GM23338 (cell line): Measurements from ENCODE around the gene TNS3.

ENCODE experiments used
- CREB1 ChIP-seq: fragments of 250-450 bp; sonication (Bioruptor Pico); IDR thresholded peaks from 2 replicates; pipeline ENCODE4 v1.5.0; 2020; ENCODE audit warnings: low read depth, mild to moderate bottlenecking, moderate library complexity
- EZH2 ChIP-seq: fragments of 200-600 bp; sonication (generic); IDR thresholded peaks from one replicate; pipeline ENCODE4 v1.8.0; 2017; ENCODE audit warnings: antibody characterized with exemption, mild to moderate bottlenecking, low read depth; ENCODE audit not compliant: unreplicated experiment
- EZH2phosphoT487 ChIP-seq: fragments of 200-600 bp; sonication (generic); IDR thresholded peaks from one replicate; pipeline ENCODE4 v1.8.1; 2018; ENCODE audit warnings: antibody characterized with exemption; ENCODE audit not compliant: unreplicated experiment
- NANOG ChIP-seq: IDR thresholded peaks from 2 replicates; pipeline ENCODE4 v1.6.1; 2016; ENCODE audit warnings: antibody characterized with exemption, borderline replicate concordance
- POLR2AphosphoS5 ChIP-seq: IDR thresholded peaks from 2 replicates; pipeline ENCODE4 v1.6.1; 2016; ENCODE audit warnings: antibody characterized with exemption, low read depth
- TF ChIP-seq, protein P1 (sequence below), 2 experiments: fragments of 200-600 bp in 1 of 2; sonication (generic) in 1 of 2; conservative IDR thresholded peaks; 2 replicates each; pipeline versions ENCODE4 v1.5.1 to v1.6.1; 2016 to 2017; ENCODE audit warnings: antibody characterized with exemption in 2 of 2, low read depth in 2 of 2, mild to moderate bottlenecking in 2 of 2, moderate library complexity in 1 of 2
- TF ChIP-seq, protein P2 (sequence below): fragments of 250-450 bp; sonication (Bioruptor Pico); IDR thresholded peaks from 2 replicates; pipeline ENCODE4 v1.5.0; 2020; ENCODE audit warnings: mild to moderate bottlenecking, moderate library complexity

DNA sequence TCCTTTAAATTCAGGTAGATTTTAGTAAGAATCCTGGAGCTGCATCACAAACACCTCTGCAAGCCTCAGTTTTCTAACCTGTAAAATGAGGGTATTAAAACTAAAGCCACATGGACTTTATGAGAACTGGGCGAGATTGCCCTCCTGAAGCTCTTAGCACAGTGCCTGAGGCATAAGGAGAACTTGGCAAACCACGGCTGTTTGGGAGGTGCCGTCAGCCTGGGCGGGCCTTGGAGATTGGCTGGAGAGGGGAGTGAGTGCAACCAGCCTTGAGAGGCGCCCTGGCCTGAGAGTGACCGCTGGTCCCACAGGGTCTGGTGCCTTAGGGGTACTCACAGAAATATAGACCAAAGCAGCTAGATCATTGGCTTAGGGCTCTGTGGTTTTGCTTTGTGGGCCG lies 5.4 kb upstream of the TNS3 start:
- TF ChIP-seq EZH2phosphoT487: no peak
- TF ChIP-seq, protein P1, sequence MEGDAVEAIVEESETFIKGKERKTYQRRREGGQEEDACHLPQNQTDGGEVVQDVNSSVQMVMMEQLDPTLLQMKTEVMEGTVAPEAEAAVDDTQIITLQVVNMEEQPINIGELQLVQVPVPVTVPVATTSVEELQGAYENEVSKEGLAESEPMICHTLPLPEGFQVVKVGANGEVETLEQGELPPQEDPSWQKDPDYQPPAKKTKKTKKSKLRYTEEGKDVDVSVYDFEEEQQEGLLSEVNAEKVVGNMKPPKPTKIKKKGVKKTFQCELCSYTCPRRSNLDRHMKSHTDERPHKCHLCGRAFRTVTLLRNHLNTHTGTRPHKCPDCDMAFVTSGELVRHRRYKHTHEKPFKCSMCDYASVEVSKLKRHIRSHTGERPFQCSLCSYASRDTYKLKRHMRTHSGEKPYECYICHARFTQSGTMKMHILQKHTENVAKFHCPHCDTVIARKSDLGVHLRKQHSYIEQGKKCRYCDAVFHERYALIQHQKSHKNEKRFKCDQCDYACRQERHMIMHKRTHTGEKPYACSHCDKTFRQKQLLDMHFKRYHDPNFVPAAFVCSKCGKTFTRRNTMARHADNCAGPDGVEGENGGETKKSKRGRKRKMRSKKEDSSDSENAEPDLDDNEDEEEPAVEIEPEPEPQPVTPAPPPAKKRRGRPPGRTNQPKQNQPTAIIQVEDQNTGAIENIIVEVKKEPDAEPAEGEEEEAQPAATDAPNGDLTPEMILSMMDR (conservative IDR thresholded peaks at IDR 0.05; ENCODE audit: low read depth in 2 of 2): no peak
- TF ChIP-seq POLR2AphosphoS5: no peak
- no peak for TF ChIP-seq EZH2
- TF ChIP-seq NANOG: no peak
- TF ChIP-seq, protein P2, sequence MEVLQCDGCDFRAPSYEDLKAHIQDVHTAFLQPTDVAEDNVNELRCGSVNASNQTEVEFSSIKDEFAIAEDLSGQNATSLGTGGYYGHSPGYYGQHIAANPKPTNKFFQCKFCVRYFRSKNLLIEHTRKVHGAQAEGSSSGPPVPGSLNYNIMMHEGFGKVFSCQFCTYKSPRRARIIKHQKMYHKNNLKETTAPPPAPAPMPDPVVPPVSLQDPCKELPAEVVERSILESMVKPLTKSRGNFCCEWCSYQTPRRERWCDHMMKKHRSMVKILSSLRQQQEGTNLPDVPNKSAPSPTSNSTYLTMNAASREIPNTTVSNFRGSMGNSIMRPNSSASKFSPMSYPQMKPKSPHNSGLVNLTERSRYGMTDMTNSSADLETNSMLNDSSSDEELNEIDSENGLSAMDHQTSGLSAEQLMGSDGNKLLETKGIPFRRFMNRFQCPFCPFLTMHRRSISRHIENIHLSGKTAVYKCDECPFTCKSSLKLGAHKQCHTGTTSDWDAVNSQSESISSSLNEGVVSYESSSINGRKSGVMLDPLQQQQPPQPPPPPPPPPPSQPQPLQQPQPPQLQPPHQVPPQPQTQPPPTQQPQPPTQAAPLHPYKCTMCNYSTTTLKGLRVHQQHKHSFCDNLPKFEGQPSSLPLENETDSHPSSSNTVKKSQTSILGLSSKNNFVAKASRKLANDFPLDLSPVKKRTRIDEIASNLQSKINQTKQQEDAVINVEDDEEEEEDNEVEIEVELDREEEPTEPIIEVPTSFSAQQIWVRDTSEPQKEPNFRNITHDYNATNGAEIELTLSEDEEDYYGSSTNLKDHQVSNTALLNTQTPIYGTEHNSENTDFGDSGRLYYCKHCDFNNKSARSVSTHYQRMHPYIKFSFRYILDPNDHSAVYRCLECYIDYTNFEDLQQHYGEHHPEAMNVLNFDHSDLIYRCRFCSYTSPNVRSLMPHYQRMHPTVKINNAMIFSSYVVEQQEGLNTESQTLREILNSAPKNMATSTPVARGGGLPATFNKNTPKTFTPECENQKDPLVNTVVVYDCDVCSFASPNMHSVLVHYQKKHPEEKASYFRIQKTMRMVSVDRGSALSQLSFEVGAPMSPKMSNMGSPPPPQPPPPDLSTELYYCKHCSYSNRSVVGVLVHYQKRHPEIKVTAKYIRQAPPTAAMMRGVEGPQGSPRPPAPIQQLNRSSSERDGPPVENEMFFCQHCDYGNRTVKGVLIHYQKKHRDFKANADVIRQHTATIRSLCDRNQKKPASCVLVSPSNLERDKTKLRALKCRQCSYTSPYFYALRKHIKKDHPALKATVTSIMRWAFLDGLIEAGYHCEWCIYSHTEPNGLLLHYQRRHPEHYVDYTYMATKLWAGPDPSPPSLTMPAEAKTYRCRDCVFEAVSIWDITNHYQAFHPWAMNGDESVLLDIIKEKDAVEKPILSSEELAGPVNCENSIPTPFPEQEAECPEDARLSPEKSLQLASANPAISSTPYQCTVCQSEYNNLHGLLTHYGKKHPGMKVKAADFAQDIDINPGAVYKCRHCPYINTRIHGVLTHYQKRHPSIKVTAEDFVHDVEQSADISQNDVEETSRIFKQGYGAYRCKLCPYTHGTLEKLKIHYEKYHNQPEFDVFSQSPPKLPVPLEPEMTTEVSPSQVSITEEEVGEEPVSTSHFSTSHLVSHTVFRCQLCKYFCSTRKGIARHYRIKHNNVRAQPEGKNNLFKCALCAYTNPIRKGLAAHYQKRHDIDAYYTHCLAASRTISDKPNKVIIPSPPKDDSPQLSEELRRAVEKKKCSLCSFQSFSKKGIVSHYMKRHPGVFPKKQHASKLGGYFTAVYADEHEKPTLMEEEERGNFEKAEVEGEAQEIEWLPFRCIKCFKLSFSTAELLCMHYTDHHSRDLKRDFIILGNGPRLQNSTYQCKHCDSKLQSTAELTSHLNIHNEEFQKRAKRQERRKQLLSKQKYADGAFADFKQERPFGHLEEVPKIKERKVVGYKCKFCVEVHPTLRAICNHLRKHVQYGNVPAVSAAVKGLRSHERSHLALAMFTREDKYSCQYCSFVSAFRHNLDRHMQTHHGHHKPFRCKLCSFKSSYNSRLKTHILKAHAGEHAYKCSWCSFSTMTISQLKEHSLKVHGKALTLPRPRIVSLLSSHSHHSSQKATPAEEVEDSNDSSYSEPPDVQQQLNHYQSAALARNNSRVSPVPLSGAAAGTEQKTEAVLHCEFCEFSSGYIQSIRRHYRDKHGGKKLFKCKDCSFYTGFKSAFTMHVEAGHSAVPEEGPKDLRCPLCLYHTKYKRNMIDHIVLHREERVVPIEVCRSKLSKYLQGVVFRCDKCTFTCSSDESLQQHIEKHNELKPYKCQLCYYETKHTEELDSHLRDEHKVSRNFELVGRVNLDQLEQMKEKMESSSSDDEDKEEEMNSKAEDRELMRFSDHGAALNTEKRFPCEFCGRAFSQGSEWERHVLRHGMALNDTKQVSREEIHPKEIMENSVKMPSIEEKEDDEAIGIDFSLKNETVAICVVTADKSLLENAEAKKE (CRISPR knock-in tag): no peak
- no peak for TF ChIP-seq CREB1
